Natural killer cell (primary cell): ENCODE results near the gene DLG1. TPM values are rescaled to one million over a fixed set of nuclear protein-coding genes. Genes with fewer than 3 reads are reported as not detected.

Experiments used
- ATAC-seq, 3 donors: fragments of 150-1000 bp in 2 of 3; fragments of 200-7000 bp in 1 of 3; cut with Tn5 transposase; 1 replicate in 1 of 3; 2 replicates in 2 of 3; pipeline ENCODE4 v1.10.0; 2021; ENCODE audit warnings: mild to moderate bottlenecking in 2 of 3, moderate library complexity in 2 of 3
- DNase-seq, 2 donors: peaks; one replicate each; pipeline versions ENCODE4 v3.0.0 to v3.0.0-alpha.2; 2013 to 2021; ENCODE audit warnings: mixed read lengths in 1 of 2
- H3K27ac ChIP-seq: one replicate; pipeline ENCODE4 v1.5.1; 2013; ENCODE audit warnings: mild to moderate bottlenecking, low read length
- H3K27me3 ChIP-seq: one replicate; pipeline ENCODE4 v1.6.1; 2013; ENCODE audit warnings: low read length; ENCODE audit not compliant: control insufficient read depth, insufficient read depth
- H3K36me3 ChIP-seq: one replicate; pipeline ENCODE4 v1.6.1; 2013; ENCODE audit warnings: low read length; ENCODE audit not compliant: control insufficient read depth, insufficient read depth
- H3K4me1 ChIP-seq: one replicate; pipeline ENCODE4 v1.6.1; 2013; ENCODE audit warnings: low read length; ENCODE audit not compliant: control insufficient read depth, insufficient read depth
- H3K4me3 ChIP-seq: one replicate; pipeline ENCODE4 v1.5.1; 2013; ENCODE audit warnings: low read length
- H3K9me3 ChIP-seq: one replicate; pipeline ENCODE4 v1.6.1; 2013; ENCODE audit warnings: low read length; ENCODE audit not compliant: control insufficient read depth, insufficient read depth
- H3K27ac Mint-ChIP-seq, 2 donors: one replicate each; pipeline ENCODE4 v1.8.0; 2022; ENCODE audit warnings: mild to moderate bottlenecking in 2 of 2, mixed read lengths in 2 of 2, moderate library complexity in 1 of 2
- H3K27me3 Mint-ChIP-seq, 2 donors: one replicate each; pipeline ENCODE4 v1.8.0; 2022; ENCODE audit warnings: low read depth in 2 of 2, mixed read lengths in 2 of 2
- H3K36me3 Mint-ChIP-seq: one replicate; pipeline ENCODE4 v1.8.0; 2022; ENCODE audit warnings: mixed read lengths
- H3K4me1 Mint-ChIP-seq, 2 donors: one replicate each; pipeline ENCODE4 v1.8.0; 2022; ENCODE audit warnings: mixed read lengths in 2 of 2
- H3K4me3 Mint-ChIP-seq: one replicate; pipeline ENCODE4 v1.8.0; 2022; ENCODE audit warnings: mild to moderate bottlenecking, moderate library complexity, mixed read lengths
- H3K9me3 Mint-ChIP-seq, 2 donors: one replicate each; pipeline ENCODE4 v1.8.0; 2022; ENCODE audit warnings: mixed read lengths in 2 of 2
- WGBS: methylation state at CpG from one replicate; pipeline ENCODE4 v1.1.7; 2013; ENCODE audit warnings: missing lambda C conversion rate; ENCODE audit not compliant: insufficient coverage; 5-methylcytosine and 5-hydroxymethylcytosine counted together
- intact Hi-C: fragments of 100-400 bp; cut with micrococcal nuclease; formaldehyde crosslinking; loops from one replicate; pipeline ENCODE4 v1.14.2; 2022
- total RNA-seq, 4 donors: library from RNA; stranded (reverse); fragments of 120-200 nt in 1 of 4; gene quantifications; one replicate each; pipeline versions ENCODE4 v1.2.3 to v1.2.4, GENCODE V29; 2013 to 2022
- TF ChIP-seq, protein P1 (sequence below): fragments of 200-600 bp; IDR thresholded peaks from one replicate; pipeline ENCODE4 v1.8.0; 2022; ENCODE audit warnings: antibody characterized with exemption

Gene DLG1
- total RNA-seq, 3 donors from 2014 or later (not counting 1 experiment from before 2014, with no cell fraction given): 82.0 to 91.8 (median 89.0) TPM

DNA sequence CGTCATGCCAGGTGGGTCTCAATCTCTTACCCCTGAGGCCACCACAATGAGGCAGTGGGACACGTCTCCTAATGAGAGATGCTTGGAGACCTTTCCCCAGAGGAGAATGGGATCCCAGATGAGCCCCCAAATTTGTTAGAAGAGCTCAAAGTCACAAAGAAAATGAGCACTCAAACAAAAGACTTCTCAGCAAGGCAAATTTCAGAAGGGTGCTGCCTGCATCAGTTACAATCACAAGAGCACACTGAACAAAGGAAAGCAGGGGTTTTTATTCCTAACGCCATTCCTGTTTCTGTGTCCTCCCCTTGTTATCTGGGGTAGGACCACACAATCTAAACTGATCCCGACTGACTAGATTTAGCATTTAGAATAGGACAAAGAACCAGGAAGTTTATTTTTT lies 50.1 kb downstream of the DLG1 start:
- peaks cover 2 to 9% of the 10 kb centered on the region in 2 donors for H3K9me3 Mint-ChIP-seq
- ATAC-seq (no peak), DNase-seq (no peak)
- no peak overlapping the region for H3K4me3 Mint-ChIP-seq
- H3K4me1 Mint-ChIP-seq: peaks cover 24 to 27% of the 10 kb centered on the region in 2 donors
- Histone ChIP-seq H3K4me3 (no peak overlapping the region), H3K4me1 (no peaks in the 10 kb centered on the region), H3K27me3 (no peaks in the 10 kb centered on the region), H3K27ac (no peak overlapping the region), H3K9me3 (peaks cover 32% of the 10 kb centered on the region), H3K36me3 (peaks cover 4% of the 10 kb centered on the region)
- intact Hi-C loops: no loop called here
- whole genome bisulfite sequencing: 97% methylated on average over 4 of the region's 4 CpGs
- H3K27me3 Mint-ChIP-seq: no peaks in the 10 kb centered on the region
- H3K27ac Mint-ChIP-seq: no peak overlapping the region
- TF ChIP-seq, protein P1, sequence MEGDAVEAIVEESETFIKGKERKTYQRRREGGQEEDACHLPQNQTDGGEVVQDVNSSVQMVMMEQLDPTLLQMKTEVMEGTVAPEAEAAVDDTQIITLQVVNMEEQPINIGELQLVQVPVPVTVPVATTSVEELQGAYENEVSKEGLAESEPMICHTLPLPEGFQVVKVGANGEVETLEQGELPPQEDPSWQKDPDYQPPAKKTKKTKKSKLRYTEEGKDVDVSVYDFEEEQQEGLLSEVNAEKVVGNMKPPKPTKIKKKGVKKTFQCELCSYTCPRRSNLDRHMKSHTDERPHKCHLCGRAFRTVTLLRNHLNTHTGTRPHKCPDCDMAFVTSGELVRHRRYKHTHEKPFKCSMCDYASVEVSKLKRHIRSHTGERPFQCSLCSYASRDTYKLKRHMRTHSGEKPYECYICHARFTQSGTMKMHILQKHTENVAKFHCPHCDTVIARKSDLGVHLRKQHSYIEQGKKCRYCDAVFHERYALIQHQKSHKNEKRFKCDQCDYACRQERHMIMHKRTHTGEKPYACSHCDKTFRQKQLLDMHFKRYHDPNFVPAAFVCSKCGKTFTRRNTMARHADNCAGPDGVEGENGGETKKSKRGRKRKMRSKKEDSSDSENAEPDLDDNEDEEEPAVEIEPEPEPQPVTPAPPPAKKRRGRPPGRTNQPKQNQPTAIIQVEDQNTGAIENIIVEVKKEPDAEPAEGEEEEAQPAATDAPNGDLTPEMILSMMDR: no peak
- H3K36me3 Mint-ChIP-seq: peaks cover 37% of the 10 kb centered on the region

DNA sequence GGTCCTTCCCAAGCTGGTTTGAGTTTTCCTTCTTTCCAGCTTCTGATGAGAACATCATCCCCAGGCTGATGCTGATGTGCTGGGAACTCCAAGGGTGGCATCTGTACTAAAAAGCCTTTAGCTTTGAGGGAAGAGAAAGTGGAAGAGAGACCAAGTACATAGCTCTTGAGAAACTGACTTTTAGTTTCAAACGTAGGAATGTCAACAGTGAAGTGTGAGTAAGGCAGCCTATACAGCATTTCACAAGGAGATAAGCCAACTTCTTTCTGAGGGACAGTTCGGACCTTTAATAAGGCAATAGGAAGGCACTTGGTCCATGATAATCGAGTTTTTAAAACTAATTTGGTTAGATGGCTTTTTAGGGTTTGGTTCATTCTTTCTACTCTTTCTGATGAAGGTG lies 53.7 kb downstream of the DLG1 start:
- Histone ChIP-seq H3K9me3 (peaks cover 31% of the 10 kb centered on the region), H3K4me3 (no peak overlapping the region), H3K27ac (no peak overlapping the region), H3K36me3 (no peaks in the 10 kb centered on the region), H3K27me3 (no peaks in the 10 kb centered on the region), H3K4me1 (no peaks in the 10 kb centered on the region)
- Mint-ChIP-seq H3K4me3 (no peak overlapping the region), H3K27ac (no peak overlapping the region), H3K9me3 (peaks cover 6 to 28% of the 10 kb centered on the region in 2 donors), H3K27me3 (no peaks in the 10 kb centered on the region), H3K36me3 (peaks cover 68% of the 10 kb centered on the region), H3K4me1 (peaks cover 23 to 28% of the 10 kb centered on the region in 2 donors)
- intact Hi-C loops: no loop called here
- DNase-seq (no peak), ATAC-seq (no peak)
- WGBS: 98% methylated on average over 3 of the region's 3 CpGs
- TF ChIP-seq, protein P1: no peak

DNA sequence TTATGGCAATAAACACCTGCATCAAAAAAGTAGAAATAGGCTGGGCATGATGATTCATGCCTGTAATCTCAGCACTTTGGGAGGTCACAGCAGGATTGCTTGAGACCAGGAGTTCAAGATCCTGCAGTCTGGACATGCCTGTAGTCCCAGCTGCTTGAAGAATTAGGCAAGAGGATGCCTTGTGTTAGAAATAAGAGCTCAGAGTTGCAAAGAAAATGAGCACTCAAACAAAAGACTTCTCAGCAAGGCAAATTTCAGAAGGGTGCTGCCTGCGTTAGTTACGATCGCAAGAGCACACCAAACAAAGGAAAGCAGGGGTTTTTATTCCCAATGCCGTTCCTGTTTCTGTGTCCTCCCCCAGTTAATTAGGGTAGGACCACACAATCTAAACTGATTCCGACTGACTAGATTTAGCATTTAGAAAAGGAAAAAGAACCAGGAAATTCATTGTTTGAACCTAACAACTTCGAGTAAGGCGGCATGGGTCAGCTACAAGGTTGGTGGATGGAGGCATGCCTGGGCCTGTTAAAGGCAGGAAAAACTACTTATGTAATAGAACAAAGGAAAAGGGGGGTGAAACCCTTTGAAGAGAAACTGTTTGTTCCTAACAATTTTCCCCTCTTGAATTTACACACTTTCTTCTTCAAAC lies 55.5 kb downstream of the DLG1 start:
- DNase-seq: no peak
- ATAC-seq: no peak
- Histone ChIP-seq H3K4me3 (no peak overlapping the region), H3K36me3 (no peaks in the 10 kb centered on the region), H3K27me3 (no peaks in the 10 kb centered on the region), H3K9me3 (peaks cover 21% of the 10 kb centered on the region), H3K4me1 (no peaks in the 10 kb centered on the region), H3K27ac (no peak overlapping the region)
- Mint-ChIP-seq H3K27me3 (no peaks in the 10 kb centered on the region), H3K9me3 (peaks cover 4 to 19% of the 10 kb centered on the region in 2 donors), H3K4me3 (no peak overlapping the region), H3K27ac (peak overlapping the region in 1 of 2 donors; percentile 63), H3K36me3 (peaks cover 50% of the 10 kb centered on the region), H3K4me1 (peaks cover 41 to 44% of the 10 kb centered on the region in 2 donors)
- 97% methylated on average over 6 of the region's 7 CpGs for WGBS
- TF ChIP-seq, protein P1: no peak
- intact Hi-C loops: no loop called here

DNA sequence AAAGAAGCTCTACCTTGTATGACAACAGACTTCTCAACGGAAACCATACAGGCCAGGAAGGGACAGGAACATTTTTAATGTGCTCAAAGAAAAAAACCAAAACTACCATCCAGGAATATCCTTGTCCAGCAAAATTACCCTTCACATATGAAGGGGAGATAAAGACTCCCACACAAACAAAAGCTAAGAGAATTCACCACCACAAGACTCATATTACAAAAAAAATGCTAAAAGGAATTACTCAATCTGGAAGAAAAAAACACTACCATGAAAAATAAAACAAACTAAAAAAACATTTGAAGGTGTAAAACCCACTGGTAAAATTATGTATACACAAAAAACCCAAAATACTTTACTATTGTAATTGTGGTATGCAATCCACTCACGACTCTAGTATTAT lies 57.2 kb downstream of the DLG1 start:
- Histone ChIP-seq H3K4me3 (no peak overlapping the region), H3K36me3 (no peaks in the 10 kb centered on the region), H3K27me3 (no peaks in the 10 kb centered on the region), H3K27ac (no peak overlapping the region), H3K4me1 (no peaks in the 10 kb centered on the region), H3K9me3 (peaks cover 14% of the 10 kb centered on the region)
- Mint-ChIP-seq H3K4me1 (peaks cover 52 to 58% of the 10 kb centered on the region in 2 donors), H3K36me3 (peaks cover 48% of the 10 kb centered on the region), H3K27ac (peak overlapping the region; percentile 57 to 63), H3K9me3 (peaks cover 4 to 19% of the 10 kb centered on the region in 2 donors), H3K4me3 (peak overlapping the region; percentile 71), H3K27me3 (no peaks in the 10 kb centered on the region)
- no CpG with 5 or more reads among the region's 2 CpGs for WGBS
- TF ChIP-seq, protein P1: no peak
- no peak for DNase-seq
- intact Hi-C loops: no loop called here
- ATAC-seq: no peak
